ENCODE results near the gene DNAAF5.

The DNAAF5 gene

DNA sequence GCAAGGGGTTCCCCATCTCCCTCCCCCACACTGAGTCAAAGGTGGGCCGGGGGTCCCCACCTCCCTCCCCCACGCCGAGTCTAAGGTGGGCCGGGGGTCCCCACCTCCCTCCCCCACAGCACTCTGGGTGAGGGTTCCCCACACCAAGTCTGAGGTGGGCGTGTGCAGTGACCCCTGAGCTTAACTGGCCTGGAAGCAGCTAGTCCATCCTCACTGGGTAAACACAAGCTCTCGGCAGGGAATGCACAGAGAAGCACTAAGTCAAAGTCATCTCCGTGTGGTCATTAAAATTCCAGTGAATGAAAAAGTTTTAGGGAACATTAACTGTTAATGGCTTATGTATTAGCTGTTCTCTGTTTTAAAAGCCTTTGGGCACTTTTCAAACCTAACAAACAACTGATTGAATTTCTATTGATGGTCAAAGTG is 44.3 kb downstream of the DNAAF5 start:
- Mint-ChIP-seq H3K4me1 (ENCODE audit: low read depth) (no peaks in the 10 kb centered on the region), H3K9me3 (no peaks in the 10 kb centered on the region), H3K27ac (no peak overlapping the region), H3K27me3 (ENCODE audit: low read depth) (no peaks in the 10 kb centered on the region), H3K36me3 (ENCODE audit: low read depth) (peaks cover 7% of the 10 kb centered on the region), H3K4me3 (no peak overlapping the region)

DNA sequence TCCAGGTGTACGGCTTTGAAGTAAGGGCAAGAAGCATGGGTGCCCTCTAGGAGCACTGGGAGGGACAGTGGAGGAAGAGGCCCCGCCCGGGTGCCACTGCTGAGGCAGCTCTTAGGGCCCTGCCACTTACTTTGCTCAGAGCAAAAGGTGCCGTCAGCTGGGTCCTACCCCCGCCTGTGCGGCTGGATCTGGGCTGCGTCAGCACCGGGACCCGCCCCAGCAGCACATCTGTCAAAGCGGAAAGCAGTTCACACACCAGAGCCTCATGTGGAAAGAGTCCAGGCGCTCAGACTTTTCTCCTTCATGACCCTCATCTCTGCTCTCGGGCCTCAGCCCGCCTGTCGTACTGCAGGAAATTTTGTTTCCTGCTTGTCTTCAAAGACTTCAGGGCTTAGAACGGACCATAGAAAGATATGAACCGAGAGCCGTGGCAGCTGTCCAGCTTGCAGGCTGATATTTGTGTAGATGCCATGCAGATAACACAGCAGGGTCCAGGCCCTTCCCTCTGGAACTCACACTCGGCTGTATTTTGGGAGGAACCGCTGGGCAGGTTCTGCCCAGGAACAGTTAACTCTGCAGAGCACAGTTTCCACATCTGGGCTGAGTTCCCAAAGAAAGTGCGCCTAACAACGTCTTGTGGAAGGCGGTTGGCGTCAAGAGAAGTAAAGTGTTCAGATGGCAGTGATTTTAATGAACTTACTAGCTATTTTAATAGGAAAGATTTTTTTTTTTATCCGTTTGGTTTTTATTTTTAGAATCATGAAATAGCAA is 44.9 kb downstream of the DNAAF5 start:
- Mint-ChIP-seq H3K4me1 (ENCODE audit: low read depth) (no peaks in the 10 kb centered on the region), H3K27ac (no peak overlapping the region), H3K36me3 (ENCODE audit: low read depth) (peaks cover 7% of the 10 kb centered on the region), H3K27me3 (ENCODE audit: low read depth) (no peaks in the 10 kb centered on the region), H3K9me3 (no peaks in the 10 kb centered on the region), H3K4me3 (no peak overlapping the region)

DNA sequence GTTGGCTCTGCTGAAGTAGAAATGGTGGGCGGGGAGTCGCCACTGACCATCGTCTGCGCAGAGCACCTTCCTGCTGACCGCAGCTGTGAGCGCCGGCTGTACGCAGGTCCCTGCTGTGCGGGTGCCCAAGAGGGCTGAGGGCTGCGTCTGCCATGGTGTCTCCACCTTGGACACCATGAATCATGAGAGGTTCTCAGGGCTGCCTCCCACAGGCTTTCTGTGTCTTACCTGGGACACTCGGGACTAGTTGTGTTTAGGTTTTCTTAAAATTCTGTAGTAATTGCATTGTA is 45.5 kb downstream of the DNAAF5 start:
- H3K27me3 Mint-ChIP-seq (ENCODE audit: low read depth): no peaks in the 10 kb centered on the region
- no peak overlapping the region for H3K27ac Mint-ChIP-seq
- H3K4me3 Mint-ChIP-seq: no peak overlapping the region
- peaks cover 7% of the 10 kb centered on the region for H3K36me3 Mint-ChIP-seq (ENCODE audit: low read depth)
- H3K4me1 Mint-ChIP-seq (ENCODE audit: low read depth): no peaks in the 10 kb centered on the region
- no peaks in the 10 kb centered on the region for H3K9me3 Mint-ChIP-seq

DNA sequence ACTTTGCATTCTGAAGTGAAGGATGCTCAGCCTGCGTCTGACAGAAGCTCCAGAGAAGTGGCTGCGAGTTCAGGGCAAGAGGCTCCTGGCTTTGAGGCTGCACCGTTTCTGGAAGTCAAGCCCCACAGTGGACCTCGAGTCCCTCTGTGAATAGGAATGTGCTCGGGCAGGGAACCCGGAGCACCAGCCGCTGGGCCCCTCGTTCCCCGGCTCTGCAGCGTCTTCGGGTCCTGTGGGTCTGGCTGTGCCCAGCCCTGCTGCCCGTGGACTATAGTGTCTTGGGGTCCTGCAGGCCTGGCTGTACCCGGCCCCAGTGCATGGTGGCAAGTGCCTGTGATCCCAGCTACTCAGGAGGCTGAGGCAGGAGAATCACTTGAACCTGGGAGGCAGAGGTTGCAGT is 45.9 kb downstream of the DNAAF5 start:
- H3K27me3 Mint-ChIP-seq (ENCODE audit: low read depth): no peaks in the 10 kb centered on the region
- H3K36me3 Mint-ChIP-seq (ENCODE audit: low read depth): peaks cover 6% of the 10 kb centered on the region
- H3K4me3 Mint-ChIP-seq: no peak overlapping the region
- H3K27ac Mint-ChIP-seq: no peak overlapping the region
- H3K9me3 Mint-ChIP-seq: no peaks in the 10 kb centered on the region
- no peaks in the 10 kb centered on the region for H3K4me1 Mint-ChIP-seq (ENCODE audit: low read depth)

DNA sequence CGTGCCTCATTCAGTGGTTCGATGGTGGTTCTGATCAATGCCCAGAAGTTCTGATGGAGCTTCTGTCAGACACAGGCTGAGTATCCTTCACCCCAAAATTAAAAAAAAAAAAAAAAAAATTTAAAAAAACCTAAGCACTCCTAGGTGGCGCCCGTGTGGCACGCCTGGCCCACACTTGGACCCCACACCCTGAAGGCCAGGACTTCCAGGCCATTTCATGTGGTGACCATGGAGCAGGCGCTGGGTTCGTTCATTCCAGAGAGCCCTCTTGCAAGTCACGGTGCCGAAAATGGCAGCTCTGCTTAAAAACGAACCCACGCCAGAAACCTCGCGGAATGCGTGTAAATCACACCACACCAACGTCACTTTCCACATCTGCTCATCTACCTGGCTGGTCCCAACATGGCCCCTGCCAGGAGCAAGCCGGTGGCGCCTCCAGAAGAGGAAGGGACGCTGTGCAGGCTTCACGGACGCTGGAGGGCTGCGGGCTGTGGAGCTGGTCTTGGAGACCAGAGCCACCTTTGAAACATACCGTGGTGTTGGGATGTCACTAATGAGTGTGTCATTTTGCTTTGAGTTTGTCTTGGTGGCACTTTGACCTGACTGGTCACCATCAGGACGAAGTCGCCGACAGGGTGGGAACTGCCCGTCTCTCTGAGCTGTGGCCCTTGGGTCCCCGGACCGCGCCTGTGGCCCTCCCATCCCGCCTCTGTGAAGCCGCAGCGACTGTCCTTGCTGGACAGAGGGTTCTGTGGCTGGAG is 46.5 kb downstream of the DNAAF5 start:
- H3K4me3 Mint-ChIP-seq: no peak overlapping the region
- no peak overlapping the region for H3K27ac Mint-ChIP-seq
- no peaks in the 10 kb centered on the region for H3K4me1 Mint-ChIP-seq (ENCODE audit: low read depth)
- peaks cover 4% of the 10 kb centered on the region for H3K36me3 Mint-ChIP-seq (ENCODE audit: low read depth)
- H3K27me3 Mint-ChIP-seq (ENCODE audit: low read depth): no peaks in the 10 kb centered on the region
- no peaks in the 10 kb centered on the region for H3K9me3 Mint-ChIP-seq

DNA sequence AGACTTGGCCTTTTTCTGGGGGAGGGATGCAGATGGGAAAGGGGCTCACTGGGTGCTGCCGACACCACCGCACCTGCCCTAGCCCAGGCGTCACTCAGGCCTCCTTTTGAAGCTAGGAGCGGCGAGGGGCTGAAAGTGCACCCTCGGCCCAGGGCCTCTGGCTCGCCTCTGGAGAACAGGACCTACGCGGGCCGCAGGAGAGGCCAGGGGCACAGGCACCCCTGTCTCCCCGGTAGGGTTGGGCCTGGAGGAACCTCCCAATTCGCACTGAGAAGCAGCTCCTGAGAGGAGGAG is 47.1 kb downstream of the DNAAF5 start:
- no peaks in the 10 kb centered on the region for H3K9me3 Mint-ChIP-seq
- H3K4me1 Mint-ChIP-seq (ENCODE audit: low read depth): no peaks in the 10 kb centered on the region
- no peak overlapping the region for H3K4me3 Mint-ChIP-seq
- H3K36me3 Mint-ChIP-seq (ENCODE audit: low read depth): peaks cover 4% of the 10 kb centered on the region
- no peaks in the 10 kb centered on the region for H3K27me3 Mint-ChIP-seq (ENCODE audit: low read depth)
- no peak overlapping the region for H3K27ac Mint-ChIP-seq

DNA sequence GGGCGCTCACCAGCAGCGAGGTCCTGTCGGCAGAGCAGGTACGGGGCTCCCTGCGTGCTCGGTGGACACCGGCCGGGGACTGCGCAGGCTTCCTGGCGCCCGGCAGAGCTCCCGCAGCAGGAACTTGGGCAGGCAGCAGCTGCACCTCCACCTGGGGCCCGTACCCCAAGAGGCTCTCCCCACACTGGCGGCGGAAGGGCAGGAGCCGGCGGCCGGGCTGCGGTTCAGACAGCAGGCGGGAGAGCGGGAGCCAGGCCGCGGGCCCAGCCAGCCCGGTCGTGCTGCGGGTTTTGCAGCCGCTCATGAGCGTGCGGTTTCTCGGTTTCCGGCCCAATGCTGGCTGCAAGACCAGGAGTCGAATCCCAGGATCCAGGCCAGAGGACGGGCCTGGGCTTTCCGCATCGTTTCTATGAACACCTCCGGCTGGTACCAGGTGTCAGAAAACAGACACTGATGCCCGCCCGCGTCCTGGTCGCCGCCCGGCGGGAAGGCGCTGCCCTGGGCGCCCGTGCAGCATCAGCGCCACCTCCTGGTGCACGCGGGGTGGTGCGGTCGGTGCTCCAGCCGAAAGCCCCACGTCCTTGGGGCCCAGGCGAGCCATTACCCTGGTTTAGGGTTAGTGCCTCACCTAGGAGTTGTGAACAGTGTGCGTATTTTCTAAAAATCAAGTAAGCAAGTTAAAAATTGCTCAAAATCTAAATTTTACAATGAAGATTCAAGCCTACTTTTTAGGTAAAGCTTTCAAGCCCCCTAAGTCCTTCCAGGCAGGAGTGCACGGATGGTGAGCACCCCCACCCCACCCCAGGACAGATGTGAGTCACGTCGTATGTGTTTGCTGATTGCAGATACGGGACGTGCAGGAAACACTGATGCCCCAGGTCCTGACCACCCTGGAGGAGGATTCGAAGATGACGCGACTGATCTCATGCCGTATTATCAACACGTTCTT is 47.9 kb downstream of the DNAAF5 start:
- no peaks in the 10 kb centered on the region for H3K9me3 Mint-ChIP-seq
- H3K4me1 Mint-ChIP-seq (ENCODE audit: low read depth): no peaks in the 10 kb centered on the region
- H3K4me3 Mint-ChIP-seq: no peak overlapping the region
- peaks cover 4% of the 10 kb centered on the region for H3K36me3 Mint-ChIP-seq (ENCODE audit: low read depth)
- H3K27ac Mint-ChIP-seq: no peak overlapping the region
- H3K27me3 Mint-ChIP-seq (ENCODE audit: low read depth): no peaks in the 10 kb centered on the region

DNA sequence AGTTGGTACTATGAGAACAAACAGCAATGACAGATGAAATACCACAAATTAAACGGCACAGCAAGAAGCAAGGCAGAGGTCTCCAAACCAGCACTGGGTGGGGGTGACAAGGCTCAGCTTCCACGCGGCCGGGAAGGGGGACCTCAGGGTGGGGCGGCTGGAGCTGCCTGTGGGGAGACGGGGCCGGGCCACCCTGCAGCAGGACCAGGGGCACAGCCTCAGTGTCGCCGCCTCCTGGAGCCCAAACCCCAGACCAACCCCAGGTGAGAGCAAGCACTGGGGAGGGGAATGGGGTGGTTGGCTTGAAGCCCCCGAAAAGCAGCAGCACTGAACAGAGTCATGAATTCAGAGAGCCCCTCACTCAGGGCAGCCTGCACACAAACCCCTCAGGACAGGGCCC is 49.9 kb downstream of the DNAAF5 start:
- Mint-ChIP-seq H3K9me3 (no peaks in the 10 kb centered on the region), H3K4me3 (no peak overlapping the region), H3K4me1 (ENCODE audit: low read depth) (no peaks in the 10 kb centered on the region), H3K27me3 (ENCODE audit: low read depth) (no peaks in the 10 kb centered on the region), H3K36me3 (ENCODE audit: low read depth) (peaks cover 9% of the 10 kb centered on the region), H3K27ac (no peak overlapping the region)

DNA sequence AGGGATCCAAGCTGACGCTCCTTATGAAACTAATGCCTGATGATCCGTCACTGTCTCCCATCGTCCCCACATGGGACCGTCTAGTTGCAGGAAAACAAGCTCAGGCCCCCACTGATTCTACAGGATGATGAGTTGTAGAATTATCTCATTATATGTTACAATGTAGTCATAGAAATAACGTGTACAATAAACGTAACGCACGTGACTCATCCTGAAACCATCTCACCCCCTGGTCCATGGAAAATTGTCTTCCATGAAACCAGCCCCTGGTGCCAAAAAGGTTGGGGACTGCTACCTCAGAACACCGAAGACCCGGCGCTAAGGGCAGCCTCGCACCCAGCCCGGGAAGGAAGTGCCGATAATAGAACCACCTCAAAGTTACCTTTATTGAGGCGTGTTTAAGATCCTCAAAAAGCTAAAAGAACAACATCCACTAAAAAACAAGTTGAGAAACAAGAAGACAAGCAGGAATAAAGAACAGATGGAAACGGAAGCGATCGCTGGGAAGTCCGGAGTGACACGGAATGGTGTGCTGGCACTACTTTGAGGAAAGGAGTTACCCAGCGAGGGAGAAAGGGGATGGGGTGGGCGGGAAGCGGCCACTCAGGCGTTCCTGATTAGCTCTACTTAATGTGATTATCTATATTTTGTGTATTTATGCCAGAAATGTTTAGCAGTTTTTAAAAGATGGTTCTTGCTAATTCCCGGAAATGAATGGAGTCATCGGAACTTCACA is 50.7 kb downstream of the DNAAF5 start:
- H3K9me3 Mint-ChIP-seq: no peaks in the 10 kb centered on the region
- H3K4me3 Mint-ChIP-seq: no peak overlapping the region
- no peaks in the 10 kb centered on the region for H3K27me3 Mint-ChIP-seq (ENCODE audit: low read depth)
- peaks cover 9% of the 10 kb centered on the region for H3K36me3 Mint-ChIP-seq (ENCODE audit: low read depth)
- no peaks in the 10 kb centered on the region for H3K4me1 Mint-ChIP-seq (ENCODE audit: low read depth)
- no peak overlapping the region for H3K27ac Mint-ChIP-seq

DNA sequence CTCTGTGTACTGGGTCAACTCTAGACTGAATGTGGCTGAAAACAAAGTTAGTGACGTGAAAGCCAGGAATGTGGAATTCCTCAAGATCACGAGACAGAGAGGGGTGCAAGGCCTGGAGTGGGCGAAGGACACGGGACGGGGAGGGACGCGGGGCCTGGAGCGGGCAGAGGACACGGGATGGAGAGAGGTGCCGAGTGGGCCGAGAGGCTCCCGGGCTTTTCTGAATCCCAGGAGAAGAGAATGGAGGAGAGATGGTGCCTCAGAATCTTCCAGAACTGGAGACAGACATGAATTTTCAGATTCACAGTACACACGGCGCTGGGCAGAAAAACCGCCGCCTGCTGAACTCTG is 51.2 kb downstream of the DNAAF5 start:
- H3K4me1 Mint-ChIP-seq (ENCODE audit: low read depth): no peaks in the 10 kb centered on the region
- no peaks in the 10 kb centered on the region for H3K27me3 Mint-ChIP-seq (ENCODE audit: low read depth)
- no peak overlapping the region for H3K27ac Mint-ChIP-seq
- H3K4me3 Mint-ChIP-seq: no peak overlapping the region
- H3K36me3 Mint-ChIP-seq (ENCODE audit: low read depth): peaks cover 9% of the 10 kb centered on the region
- no peaks in the 10 kb centered on the region for H3K9me3 Mint-ChIP-seq

DNA sequence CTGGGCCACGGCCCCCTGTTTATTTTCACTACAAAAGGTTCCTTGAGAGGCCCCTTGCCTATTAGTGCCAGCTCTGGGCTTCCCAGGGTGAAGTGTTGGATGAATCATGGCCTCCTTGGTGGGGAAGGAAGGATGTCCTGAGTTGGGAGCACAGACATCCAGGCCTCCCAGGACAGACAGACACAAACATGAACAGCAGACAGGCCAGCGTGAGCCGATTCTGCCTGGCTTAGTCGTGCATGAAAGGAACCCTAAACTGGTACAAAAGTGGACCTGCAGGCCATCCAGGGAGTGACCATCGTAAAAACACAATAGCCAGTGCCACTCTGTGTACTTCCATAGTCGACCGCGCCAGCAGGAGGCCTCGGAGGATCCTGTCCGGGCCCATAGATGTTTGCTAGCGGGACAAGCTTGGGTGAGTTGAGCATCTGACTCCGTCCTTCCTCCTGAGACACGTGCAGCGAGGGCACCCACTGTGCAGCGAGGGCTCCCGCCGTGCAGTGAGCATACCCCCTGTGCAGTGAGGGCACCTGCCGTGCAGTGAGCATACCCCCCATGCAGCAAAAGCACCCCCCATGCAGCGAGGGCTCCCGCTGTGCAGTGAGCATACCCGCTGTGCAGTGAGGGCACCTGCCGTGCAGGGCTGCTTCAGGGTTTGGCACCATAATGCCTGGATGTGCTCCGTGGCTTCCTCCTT is 51.9 kb downstream of the DNAAF5 start:
- Mint-ChIP-seq H3K27me3 (ENCODE audit: low read depth) (no peaks in the 10 kb centered on the region), H3K36me3 (ENCODE audit: low read depth) (peaks cover 9% of the 10 kb centered on the region), H3K9me3 (no peaks in the 10 kb centered on the region), H3K27ac (no peak overlapping the region), H3K4me3 (no peak overlapping the region), H3K4me1 (ENCODE audit: low read depth) (no peaks in the 10 kb centered on the region)

DNA sequence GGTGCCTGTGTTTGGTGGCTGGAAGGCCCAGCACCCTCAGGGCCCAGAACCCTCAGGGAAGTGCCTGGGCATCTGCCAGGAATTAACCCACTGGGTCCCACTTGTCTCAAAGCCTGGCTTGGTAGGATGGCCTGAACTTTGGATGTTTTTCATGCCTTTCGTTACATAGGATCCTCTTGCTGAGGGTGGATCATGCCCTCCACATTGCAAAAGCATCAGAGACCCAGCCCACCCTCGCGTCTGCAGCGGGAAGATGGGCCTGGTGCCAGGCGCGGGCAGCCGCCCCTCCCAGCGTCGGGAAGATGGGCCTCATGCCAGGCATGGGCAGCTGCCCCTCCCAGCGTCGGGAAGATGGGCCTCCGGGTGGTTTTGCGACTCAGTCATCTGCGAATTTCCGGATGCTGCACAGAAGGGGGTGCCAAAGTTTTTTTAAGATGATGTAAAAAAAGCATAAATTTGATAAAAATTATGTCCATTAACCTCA is 52.5 kb downstream of the DNAAF5 start:
- H3K27ac Mint-ChIP-seq: no peak overlapping the region
- H3K36me3 Mint-ChIP-seq (ENCODE audit: low read depth): peaks cover 9% of the 10 kb centered on the region
- H3K4me1 Mint-ChIP-seq (ENCODE audit: low read depth): no peaks in the 10 kb centered on the region
- no peaks in the 10 kb centered on the region for H3K27me3 Mint-ChIP-seq (ENCODE audit: low read depth)
- no peak overlapping the region for H3K4me3 Mint-ChIP-seq
- H3K9me3 Mint-ChIP-seq: no peaks in the 10 kb centered on the region

DNA sequence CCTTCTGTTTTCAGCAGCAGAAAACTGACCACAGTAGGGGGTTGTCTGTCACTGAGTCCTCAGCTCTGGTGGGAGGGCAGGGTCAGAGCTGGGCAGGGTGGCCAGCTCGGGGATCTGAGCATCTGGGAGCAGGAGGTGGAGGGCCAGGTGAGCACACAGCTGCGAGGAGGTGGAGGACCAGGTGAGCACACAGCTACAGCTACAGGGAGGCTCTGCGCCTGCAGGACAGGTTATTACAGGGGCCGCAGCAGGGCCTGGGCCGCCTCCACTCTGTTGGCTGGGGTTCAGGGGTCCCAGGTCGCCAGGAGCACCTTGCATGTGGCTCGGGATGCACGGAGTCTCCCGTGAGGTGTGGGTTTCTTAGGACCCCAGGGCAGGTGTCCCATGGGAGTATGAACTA is 53.0 kb downstream of the DNAAF5 start:
- H3K4me3 Mint-ChIP-seq: no peak overlapping the region
- peaks cover 9% of the 10 kb centered on the region for H3K36me3 Mint-ChIP-seq (ENCODE audit: low read depth)

DNA sequence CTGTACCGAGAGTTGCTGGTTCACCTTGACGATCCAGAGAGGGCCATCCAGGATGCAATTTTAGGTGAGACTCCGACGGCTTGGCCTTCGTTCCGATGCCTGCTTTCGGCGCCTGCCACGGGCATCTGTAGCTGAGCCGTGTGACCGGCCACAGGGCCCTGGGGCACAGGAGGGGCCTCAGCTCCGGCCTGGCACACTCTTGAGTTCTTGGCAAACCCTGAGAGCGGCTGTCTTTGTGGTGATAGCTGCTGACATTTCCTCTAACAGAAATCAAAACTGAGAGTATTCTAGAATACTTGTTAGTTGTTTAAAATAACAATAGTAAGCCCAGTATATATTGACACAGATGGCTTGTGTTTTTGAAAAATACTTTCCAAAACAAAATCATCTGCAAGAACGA is 53.6 kb downstream of the DNAAF5 start:
- H3K4me3 Mint-ChIP-seq: no peak overlapping the region
- peaks cover 2% of the 10 kb centered on the region for H3K4me1 Mint-ChIP-seq (ENCODE audit: low read depth)
- peaks cover 11% of the 10 kb centered on the region for H3K36me3 Mint-ChIP-seq (ENCODE audit: low read depth)
- H3K9me3 Mint-ChIP-seq: no peaks in the 10 kb centered on the region
- no peaks in the 10 kb centered on the region for H3K27me3 Mint-ChIP-seq (ENCODE audit: low read depth)
- no peak overlapping the region for H3K27ac Mint-ChIP-seq

More for the DNA sequence above, 53.0 kb downstream of the DNAAF5 start:
- Mint-ChIP-seq H3K9me3 (no peaks in the 10 kb centered on the region), H3K4me1 (ENCODE audit: low read depth) (no peaks in the 10 kb centered on the region), H3K27ac (no peak overlapping the region), H3K27me3 (ENCODE audit: low read depth) (no peaks in the 10 kb centered on the region)
